Activated CD8-positive, alpha-beta T cell treated with anti-CD3 and anti-CD28 coated beads, Interleukin-2, amount 10 ng/mL, durations not matched to agents 7 days and 5 days (primary cell): ENCODE data around the gene MYZAP. TPM values are rescaled to one million over a fixed set of nuclear protein-coding genes. Genes with fewer than 3 reads are reported as not detected.

ENCODE experiments used
- ATAC-seq: fragments of 150-1000 bp; cut with Tn5 transposase; one replicate; pipeline ENCODE4 v1.10.0; 2021; ENCODE audit warnings: moderate library complexity
- CTCF ChIA-PET: fragments of 350-600 bp; sonication (Branson Sonifier 250); formaldehyde crosslinking; loops from one replicate; lab custom pipeline; 2021; ENCODE audit warnings: antibody characterized with exemption; lab: Charles Lee
- POLR2A ChIA-PET: fragments of 350-600 bp; sonication (Branson Sonifier 250); formaldehyde crosslinking; loops from one replicate; lab custom pipeline; 2021; ENCODE audit warnings: antibody characterized with exemption; lab: Charles Lee
- DNase-seq: peaks from one replicate; pipeline ENCODE4 v3.0.0-alpha.2; 2020
- H3K27ac Mint-ChIP-seq: one replicate; pipeline ENCODE4 v1.8.0; 2021; ENCODE audit warnings: mild to moderate bottlenecking, mixed read lengths
- H3K27me3 Mint-ChIP-seq: one replicate; pipeline ENCODE4 v1.8.0; 2021; ENCODE audit warnings: low read depth, mixed read lengths
- H3K36me3 Mint-ChIP-seq: one replicate; pipeline ENCODE4 v1.8.0; 2021; ENCODE audit warnings: low read depth, mixed read lengths
- H3K4me1 Mint-ChIP-seq: one replicate; pipeline ENCODE4 v1.8.0; 2021; ENCODE audit warnings: low read depth, mixed read lengths
- H3K4me3 Mint-ChIP-seq: one replicate; pipeline ENCODE4 v1.8.0; 2021; ENCODE audit warnings: mild to moderate bottlenecking, mixed read lengths
- H3K9me3 Mint-ChIP-seq: one replicate; pipeline ENCODE4 v1.8.0; 2022; ENCODE audit warnings: mixed read lengths; ENCODE audit not compliant: insufficient read depth
- total RNA-seq, 2 experiments: library from RNA; stranded (reverse); gene quantifications; one replicate each; pipeline ENCODE4 v1.2.3, GENCODE V29; 2021

The MYZAP gene
- total RNA-seq, result not detected

DNA sequence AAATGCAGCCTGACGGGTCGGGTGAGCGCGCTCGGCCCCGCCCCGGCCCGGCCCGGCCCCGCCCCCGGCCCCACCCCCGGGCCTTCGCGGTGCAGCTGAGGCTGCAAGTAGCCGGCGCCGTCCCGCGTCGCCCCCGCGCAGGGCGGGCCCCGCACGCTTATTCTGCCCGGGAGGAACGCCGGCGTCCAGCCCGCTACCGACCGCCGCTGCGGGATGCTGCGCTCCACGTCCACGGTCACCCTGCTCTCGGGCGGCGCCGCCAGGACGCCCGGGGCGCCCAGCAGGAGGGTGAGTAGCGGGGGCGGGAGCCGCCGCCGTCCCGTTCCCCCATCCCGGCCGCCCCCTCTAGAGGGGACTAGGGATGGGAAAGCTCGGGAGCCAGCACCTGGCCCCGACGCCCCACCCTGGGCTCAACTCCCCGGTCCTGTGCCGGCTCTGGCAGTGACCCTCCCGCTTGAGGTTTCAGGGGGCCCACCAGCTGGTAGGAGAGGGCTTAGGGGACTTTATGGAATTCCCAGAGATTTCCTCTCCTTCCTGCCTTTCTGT, at the start of gene MYZAP:
Gene MYZAP, plus strand, starts transcription at position 83 of the 546 bp plus-strand sequence. Its CDS starts 131 bp downstream, at position 214.
- Mint-ChIP-seq H3K4me1 (peaks cover 4% of the 10 kb centered on the region), H3K27me3 (peaks cover 51% of the 10 kb centered on the region), H3K9me3 (no peaks in the 10 kb centered on the region), H3K4me3 (peak within 1 kb of the TSS; percentile 19), H3K36me3 (no peaks in the 10 kb centered on the region), H3K27ac (no peak within 1 kb of the TSS)
- ATAC-seq (peak; percentile 93), DNase-seq (peak; percentile 31)
- CTCF ChIA-PET, result interaction anchor here (3.1 kb wide), 1 partner anchor 31 kb away, joined by 12 read pairs; no protein-coding TSS in a partner anchor
- POLR2A ChIA-PET, result no interaction called here

DNA sequence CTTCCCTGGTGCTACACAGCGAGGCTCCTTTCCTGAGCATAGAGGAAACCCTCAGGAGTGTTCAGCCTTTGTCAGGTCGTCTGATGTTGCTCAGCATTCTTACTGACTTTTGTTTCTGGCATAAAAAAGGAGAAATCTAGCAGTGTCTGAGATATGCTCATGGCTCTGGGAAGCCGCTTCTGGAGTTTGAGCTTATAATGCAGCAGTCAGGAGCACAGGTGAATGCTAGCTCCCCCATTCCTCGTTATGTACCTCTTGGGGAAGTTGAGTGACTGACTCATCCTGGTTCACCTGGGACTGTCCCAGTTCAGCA, 49.2 kb upstream of the MYZAP start:
- no peak for DNase-seq
- Mint-ChIP-seq H3K4me1 (no peaks in the 10 kb centered on the region), H3K4me3 (no peak overlapping the region), H3K27ac (no peak overlapping the region), H3K9me3 (no peaks in the 10 kb centered on the region), H3K36me3 (no peaks in the 10 kb centered on the region), H3K27me3 (no peaks in the 10 kb centered on the region)
- CTCF ChIA-PET, result interaction anchor here (1.0 to 2.9 kb wide), 10 partner anchors 10 to 201 kb away, joined by 3 to 20 read pairs (median 4); no protein-coding TSS in a partner anchor
- no peak for ATAC-seq
- POLR2A ChIA-PET, result no interaction called here

DNA sequence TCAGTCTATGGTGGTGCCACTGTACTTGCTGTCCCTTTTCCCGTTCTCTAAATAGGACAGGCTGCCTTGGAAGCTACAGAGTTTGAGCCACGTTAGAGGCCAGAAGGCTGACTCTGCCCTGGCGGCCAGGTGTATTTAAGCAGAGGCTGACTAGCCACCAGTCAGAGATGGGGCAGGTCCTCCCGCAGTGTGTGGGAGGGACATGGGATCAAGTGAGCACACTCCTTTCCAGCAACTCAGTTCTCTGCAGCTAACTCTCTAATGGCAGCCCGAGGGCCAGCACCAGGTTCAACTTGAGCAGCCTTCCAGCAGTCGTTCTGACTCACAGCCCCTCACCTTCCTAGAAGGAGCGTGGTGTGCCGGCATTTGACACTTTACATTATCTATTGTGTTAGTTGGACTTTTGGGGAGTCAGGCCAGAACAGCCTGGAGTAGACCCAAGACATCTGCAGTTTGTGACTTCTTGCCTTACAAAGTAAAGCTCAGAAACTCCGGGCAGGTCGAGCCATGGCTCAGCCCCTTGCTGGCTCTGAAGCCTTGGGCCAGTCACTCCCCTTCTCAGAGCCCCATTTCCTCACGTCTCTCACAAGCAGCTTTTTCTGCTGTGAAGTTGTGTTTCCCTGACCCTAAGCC, 46.7 kb upstream of the MYZAP start:
- Mint-ChIP-seq H3K4me1 (no peaks in the 10 kb centered on the region), H3K4me3 (no peak overlapping the region), H3K27me3 (no peaks in the 10 kb centered on the region), H3K36me3 (no peaks in the 10 kb centered on the region), H3K27ac (no peak overlapping the region), H3K9me3 (no peaks in the 10 kb centered on the region)
- DNase-seq (no peak), ATAC-seq (no peak)
- CTCF ChIA-PET, result interaction anchor here (2.7 kb wide), 1 partner anchor 16 kb away, joined by 12 read pairs; no protein-coding TSS in a partner anchor
- POLR2A ChIA-PET, result interaction anchor here (0.6 kb wide), 1 partner anchor 178 kb away, joined by 3 read pairs; no protein-coding TSS in a partner anchor

- Mint-ChIP-seq H3K9me3 (no peaks in the 10 kb centered on the region), H3K27ac (no peak overlapping the region), H3K36me3 (no peaks in the 10 kb centered on the region), H3K27me3 (no peaks in the 10 kb centered on the region), H3K4me3 (no peak overlapping the region), H3K4me1 (no peaks in the 10 kb centered on the region)
- no peak for DNase-seq
- POLR2A ChIA-PET, result no interaction called here
- ATAC-seq, result no peak
- CTCF ChIA-PET, result interaction anchor here (1.3 to 2.7 kb wide), 2 partner anchors 15 to 525 kb away, joined by 4 to 12 read pairs; no protein-coding TSS in a partner anchor
Measured at GRCh38 chr15:57545995-57546394, 45.7 kb upstream of the MYZAP start.

DNA sequence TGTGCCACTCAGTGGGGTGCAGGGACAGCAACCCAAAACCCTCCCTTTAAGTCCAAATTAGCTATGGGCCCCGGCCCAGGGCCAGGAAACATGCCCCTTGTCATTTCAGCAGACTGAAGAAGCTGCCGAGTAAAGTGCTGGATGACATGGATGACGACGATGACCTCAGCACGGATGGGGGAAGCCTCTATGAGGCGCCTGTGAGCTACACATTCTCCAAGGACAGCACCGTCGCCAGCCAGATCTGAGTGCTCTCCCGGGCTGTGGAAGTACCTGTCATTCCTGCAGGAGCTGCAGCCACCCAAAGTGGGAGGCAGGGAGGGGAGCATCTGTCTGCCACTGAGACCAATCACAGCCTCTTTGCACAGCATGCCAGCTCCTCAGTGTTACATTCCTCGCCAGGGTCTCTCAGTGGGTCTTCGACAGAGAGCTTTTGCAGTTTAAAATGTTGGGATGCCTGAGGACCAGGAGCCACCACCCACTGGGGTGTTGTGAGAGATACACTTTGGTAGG, 44.4 kb upstream of the MYZAP start:
- CTCF ChIA-PET, result interaction anchor here (2.7 kb wide), 1 partner anchor 13 kb away, joined by 12 read pairs; no protein-coding TSS in a partner anchor
- H3K36me3 Mint-ChIP-seq, result no peaks in the 10 kb centered on the region

GRCh38 chr15:57548351-57548750, 43.4 kb upstream of the MYZAP start:
- no peaks in the 10 kb centered on the region for H3K27me3 Mint-ChIP-seq
- POLR2A ChIA-PET, result no interaction called here
- no peaks in the 10 kb centered on the region for H3K36me3 Mint-ChIP-seq
- CTCF ChIA-PET, result no interaction called here
- DNase-seq, result no peak
- H3K4me3 Mint-ChIP-seq, result no peak overlapping the region
- no peak for ATAC-seq
- no peaks in the 10 kb centered on the region for H3K9me3 Mint-ChIP-seq
- H3K4me1 Mint-ChIP-seq, result no peaks in the 10 kb centered on the region
- no peak overlapping the region for H3K27ac Mint-ChIP-seq

More for the DNA sequence above, 44.4 kb upstream of the MYZAP start:
- Mint-ChIP-seq H3K4me3 (no peak overlapping the region), H3K9me3 (no peaks in the 10 kb centered on the region), H3K4me1 (no peaks in the 10 kb centered on the region), H3K27me3 (no peaks in the 10 kb centered on the region), H3K27ac (no peak overlapping the region)
- ATAC-seq (no peak), DNase-seq (no peak)
- POLR2A ChIA-PET, result no interaction called here

GRCh38 chr15:57548835-57549234, 42.9 kb upstream of the MYZAP start:
- DNase-seq (no peak), ATAC-seq (no peak)
- Mint-ChIP-seq H3K4me1 (no peaks in the 10 kb centered on the region), H3K27me3 (no peaks in the 10 kb centered on the region), H3K36me3 (no peaks in the 10 kb centered on the region), H3K9me3 (no peaks in the 10 kb centered on the region), H3K4me3 (no peak overlapping the region), H3K27ac (no peak overlapping the region)
- ChIA-PET CTCF (no interaction called here), POLR2A (no interaction called here)

DNA sequence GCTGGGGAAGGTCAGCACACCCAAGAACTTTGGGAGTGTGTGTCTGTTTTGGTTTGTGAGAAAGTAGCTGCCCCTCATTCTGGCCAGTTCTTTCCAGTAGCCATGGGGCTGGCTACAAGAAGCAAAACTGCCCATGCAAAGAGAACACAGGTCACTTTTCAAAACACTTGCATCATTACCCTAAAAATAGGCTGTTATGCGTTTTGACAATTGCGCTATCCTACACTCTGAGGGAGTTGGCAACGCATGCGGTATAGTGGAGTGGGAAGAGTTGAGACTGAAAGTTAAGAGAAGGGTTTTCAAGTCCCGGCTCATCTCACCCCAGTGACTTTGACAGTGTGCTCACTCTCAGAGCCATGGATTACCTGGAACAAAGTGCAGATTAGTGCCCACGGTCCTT, 41.8 kb upstream of the MYZAP start:
- DNase-seq (no peak), ATAC-seq (no peak)
- Mint-ChIP-seq H3K36me3 (no peaks in the 10 kb centered on the region), H3K27me3 (no peaks in the 10 kb centered on the region), H3K4me1 (no peaks in the 10 kb centered on the region), H3K27ac (no peak overlapping the region), H3K9me3 (no peaks in the 10 kb centered on the region), H3K4me3 (no peak overlapping the region)
- ChIA-PET POLR2A (no interaction called here), CTCF (interaction anchor here (2.5 kb wide), 1 partner anchor 10 kb away, joined by 8 read pairs; no protein-coding TSS in a partner anchor)

DNA sequence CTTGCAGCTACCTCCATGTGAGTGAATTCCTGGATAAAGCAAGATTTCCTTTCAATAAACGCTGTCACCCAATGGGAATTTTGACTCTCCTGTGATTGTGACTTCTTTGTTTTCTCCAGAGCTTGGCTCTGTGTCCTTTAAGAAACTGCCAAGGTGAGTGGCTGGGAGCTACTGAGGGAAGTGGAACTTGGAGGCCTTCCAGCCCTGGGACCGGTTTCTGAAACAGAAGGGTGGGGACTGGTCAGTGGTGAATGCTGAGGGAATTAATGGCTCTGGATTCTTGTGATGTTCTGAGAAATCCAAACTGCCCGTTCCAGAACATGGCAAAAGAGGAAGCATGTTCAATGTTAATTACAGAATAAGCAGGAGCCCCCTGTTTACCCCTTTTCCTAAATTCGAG, 41.1 kb upstream of the MYZAP start:
- Mint-ChIP-seq H3K9me3 (no peaks in the 10 kb centered on the region), H3K27ac (no peak overlapping the region), H3K4me1 (no peaks in the 10 kb centered on the region), H3K36me3 (no peaks in the 10 kb centered on the region), H3K4me3 (no peak overlapping the region), H3K27me3 (no peaks in the 10 kb centered on the region)
- no peak for ATAC-seq
- POLR2A ChIA-PET, result no interaction called here
- DNase-seq, result no peak
- CTCF ChIA-PET, result interaction anchor here (2.5 kb wide), 1 partner anchor 9 kb away, joined by 8 read pairs; no protein-coding TSS in a partner anchor

DNA sequence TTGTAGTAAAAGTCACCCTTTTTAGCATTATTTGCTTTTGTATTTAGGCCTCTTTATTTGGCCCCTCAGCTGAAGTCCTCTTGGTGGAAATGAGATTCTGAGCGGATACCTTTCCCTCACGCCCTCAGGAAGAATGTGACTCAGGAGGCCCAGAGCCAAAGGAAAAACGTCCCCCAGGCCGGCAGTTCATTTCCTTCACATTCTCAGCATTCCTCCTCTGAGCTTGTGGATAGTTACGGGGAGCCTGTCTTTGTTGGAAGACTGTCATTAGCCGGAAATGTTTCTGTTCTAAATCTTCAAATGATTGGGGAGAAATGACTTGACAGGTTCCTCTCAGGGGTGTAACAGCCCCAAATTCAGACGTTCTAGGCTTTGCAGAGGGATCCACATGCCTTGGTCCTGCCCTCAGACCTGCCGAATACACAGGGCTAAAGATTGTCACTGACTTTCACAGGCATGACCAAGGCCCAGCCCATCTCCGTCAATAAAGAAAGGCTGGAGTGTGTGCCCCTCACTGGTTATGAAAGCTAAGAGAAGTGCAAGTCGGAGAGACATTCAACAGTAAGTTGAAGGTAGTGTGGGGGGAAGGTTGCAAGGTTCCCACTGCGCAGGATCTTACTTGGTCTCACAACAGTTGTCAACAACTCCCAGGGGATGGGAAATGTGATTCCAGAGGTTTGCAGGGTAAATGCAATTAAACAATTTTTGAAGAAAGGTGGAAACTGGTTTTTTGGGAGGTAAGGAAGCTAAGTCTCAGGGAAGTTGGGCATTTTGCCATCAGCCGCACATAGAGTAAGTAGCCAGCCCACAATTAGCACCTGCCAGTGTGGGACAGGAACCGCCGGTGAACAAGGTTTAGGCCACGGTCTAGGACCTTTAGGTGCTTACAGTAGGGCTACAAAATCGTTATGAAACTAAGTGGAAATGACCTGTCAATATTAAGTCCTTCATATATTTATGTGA, 39.7 kb upstream of the MYZAP start:
- ATAC-seq (no peak), DNase-seq (no peak)
- peaks cover 2% of the 10 kb centered on the region for H3K27me3 Mint-ChIP-seq
- no peaks in the 10 kb centered on the region for H3K4me1 Mint-ChIP-seq
- no peaks in the 10 kb centered on the region for H3K9me3 Mint-ChIP-seq
- no peaks in the 10 kb centered on the region for H3K36me3 Mint-ChIP-seq
- POLR2A ChIA-PET, result no interaction called here
- H3K27ac Mint-ChIP-seq, result no peak overlapping the region
- no peak overlapping the region for H3K4me3 Mint-ChIP-seq
- CTCF ChIA-PET, result interaction anchor here (0.8 to 2.7 kb wide), 3 partner anchors 8 to 105 kb away, joined by 3 to 14 read pairs (median 8); no protein-coding TSS in a partner anchor

DNA sequence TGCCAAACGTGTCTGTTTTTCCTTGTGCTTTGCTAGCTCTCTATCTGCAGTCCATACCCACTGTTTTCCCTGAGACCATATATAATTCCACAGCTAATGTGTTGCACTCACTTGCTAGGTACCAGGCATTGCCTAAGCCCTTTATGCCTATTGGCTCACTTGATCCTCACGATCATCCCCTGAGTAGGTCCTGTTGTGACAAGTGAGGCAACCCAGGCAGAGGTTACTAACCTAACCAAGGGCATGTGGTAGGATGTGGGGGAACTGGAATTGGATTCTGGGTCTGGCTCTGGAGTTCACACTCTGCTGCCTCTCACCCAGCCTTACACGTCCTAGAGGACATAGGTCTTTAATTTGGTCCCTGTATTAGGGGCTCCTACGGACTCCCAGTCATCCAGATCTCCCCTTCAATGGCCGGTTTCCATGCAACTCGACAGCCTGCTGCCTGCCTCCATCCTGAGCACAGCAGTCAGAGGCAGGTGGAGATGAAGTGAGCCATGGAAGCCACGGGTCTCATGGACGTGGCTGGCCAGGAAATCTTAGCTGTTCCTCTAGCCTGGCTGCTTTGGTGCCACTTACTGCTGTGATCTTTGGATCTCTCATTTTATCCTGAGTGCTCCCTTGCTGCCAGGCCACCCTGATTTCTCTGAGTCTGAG, 38.9 kb upstream of the MYZAP start:
- H3K36me3 Mint-ChIP-seq, result no peaks in the 10 kb centered on the region
- no peaks in the 10 kb centered on the region for H3K9me3 Mint-ChIP-seq
- no peaks in the 10 kb centered on the region for H3K4me1 Mint-ChIP-seq
- DNase-seq, result no peak
- peaks cover 2% of the 10 kb centered on the region for H3K27me3 Mint-ChIP-seq
- POLR2A ChIA-PET, result no interaction called here
- H3K4me3 Mint-ChIP-seq, result no peak overlapping the region
- CTCF ChIA-PET, result interaction anchor here (2.7 kb wide), 1 partner anchor 11 kb away, joined by 14 read pairs; no protein-coding TSS in a partner anchor
- no peak overlapping the region for H3K27ac Mint-ChIP-seq
- no peak for ATAC-seq
